Fibroblast of pulmonary artery (primary cell): ENCODE measurements around the gene RGR.

Source experiments
- DNase-seq: peaks from one replicate; pipeline ENCODE4 v3.0.0-alpha.2; 2010; ENCODE audit warnings: low read depth
- H3K4me3 ChIP-seq: replicated peaks from 2 replicates; pipeline ENCODE4 v1.5.1; 2011; ENCODE audit warnings: low read depth, mild to moderate bottlenecking, control low read depth, low read length, moderate library complexity
- TF ChIP-seq, protein P1 (sequence below): IDR thresholded peaks from 2 replicates; pipeline ENCODE4 v1.5.1; 2011; ENCODE audit warnings: mild to moderate bottlenecking, control low read depth, low read length, inconsistent platforms; ENCODE audit errors: missing control alignments

The RGR gene

DNA sequence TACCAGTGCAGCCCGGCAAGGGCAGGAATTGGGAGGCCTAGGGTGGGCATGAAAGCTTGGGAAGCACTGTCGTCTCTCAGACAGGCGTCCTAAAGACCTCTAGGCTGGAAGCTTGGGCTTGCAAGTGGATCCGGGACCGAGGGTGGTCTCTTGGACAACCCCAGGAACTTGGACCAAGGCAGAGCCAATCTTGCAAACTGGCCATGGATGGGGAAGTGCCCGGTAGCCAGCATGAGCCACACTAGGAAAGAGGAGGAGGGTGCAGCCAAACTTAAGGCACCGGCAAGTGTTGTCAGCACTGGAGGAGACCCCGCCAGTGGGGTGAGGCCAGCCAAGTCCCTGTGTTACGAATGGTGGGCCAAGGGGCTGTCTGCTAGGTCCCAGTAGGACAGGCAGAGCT is 28.0 kb upstream of the RGR start:
- TF ChIP-seq, protein P1, sequence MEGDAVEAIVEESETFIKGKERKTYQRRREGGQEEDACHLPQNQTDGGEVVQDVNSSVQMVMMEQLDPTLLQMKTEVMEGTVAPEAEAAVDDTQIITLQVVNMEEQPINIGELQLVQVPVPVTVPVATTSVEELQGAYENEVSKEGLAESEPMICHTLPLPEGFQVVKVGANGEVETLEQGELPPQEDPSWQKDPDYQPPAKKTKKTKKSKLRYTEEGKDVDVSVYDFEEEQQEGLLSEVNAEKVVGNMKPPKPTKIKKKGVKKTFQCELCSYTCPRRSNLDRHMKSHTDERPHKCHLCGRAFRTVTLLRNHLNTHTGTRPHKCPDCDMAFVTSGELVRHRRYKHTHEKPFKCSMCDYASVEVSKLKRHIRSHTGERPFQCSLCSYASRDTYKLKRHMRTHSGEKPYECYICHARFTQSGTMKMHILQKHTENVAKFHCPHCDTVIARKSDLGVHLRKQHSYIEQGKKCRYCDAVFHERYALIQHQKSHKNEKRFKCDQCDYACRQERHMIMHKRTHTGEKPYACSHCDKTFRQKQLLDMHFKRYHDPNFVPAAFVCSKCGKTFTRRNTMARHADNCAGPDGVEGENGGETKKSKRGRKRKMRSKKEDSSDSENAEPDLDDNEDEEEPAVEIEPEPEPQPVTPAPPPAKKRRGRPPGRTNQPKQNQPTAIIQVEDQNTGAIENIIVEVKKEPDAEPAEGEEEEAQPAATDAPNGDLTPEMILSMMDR, result no peak
- no peak overlapping the region for H3K4me3 ChIP-seq
- no peak for DNase-seq

DNA sequence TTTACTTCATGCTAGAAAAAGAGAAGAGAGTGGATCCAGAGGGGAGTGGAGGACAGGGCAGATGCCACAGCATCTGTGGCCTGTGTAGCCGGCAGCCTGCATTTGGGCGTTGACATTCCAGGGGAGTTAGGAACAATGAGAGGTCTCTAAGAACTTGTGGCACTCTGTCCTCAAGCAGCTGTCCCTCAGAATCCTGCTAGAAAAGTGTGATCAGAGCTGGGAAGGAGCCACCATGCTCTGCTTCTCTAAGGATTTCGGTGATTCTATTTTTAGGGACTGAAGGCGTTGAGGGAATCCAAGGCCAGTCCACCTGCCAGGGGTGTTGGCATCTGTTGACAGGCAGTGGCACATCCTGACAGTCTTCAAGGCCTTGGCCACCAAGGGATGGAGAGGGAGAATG is 27.1 kb upstream of the RGR start:
- TF ChIP-seq, protein P1, result no peak
- H3K4me3 ChIP-seq, result no peak overlapping the region
- no peak for DNase-seq

DNA sequence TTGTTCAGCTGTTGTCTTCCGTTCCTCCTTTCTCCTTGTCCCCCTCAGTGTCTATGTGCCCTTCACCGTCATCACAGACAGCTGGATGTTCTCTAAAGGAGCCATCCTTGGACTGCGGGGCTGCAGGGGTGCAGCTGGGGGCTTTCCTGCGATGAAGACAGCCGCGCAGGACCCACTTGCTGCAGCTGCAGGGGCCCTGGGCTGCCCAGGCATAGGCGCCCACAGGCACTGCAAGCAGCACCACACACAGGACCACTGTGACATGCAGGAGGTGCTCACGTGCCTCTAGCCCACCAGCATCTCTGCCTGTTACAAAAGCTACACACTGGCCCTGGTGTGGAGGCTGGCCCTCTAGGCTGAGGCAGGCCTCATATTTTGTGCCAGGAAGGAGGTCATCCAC is 22.9 kb upstream of the RGR start:
- no peak for DNase-seq
- TF ChIP-seq, protein P1, result no peak
- no peak overlapping the region for H3K4me3 ChIP-seq

DNA sequence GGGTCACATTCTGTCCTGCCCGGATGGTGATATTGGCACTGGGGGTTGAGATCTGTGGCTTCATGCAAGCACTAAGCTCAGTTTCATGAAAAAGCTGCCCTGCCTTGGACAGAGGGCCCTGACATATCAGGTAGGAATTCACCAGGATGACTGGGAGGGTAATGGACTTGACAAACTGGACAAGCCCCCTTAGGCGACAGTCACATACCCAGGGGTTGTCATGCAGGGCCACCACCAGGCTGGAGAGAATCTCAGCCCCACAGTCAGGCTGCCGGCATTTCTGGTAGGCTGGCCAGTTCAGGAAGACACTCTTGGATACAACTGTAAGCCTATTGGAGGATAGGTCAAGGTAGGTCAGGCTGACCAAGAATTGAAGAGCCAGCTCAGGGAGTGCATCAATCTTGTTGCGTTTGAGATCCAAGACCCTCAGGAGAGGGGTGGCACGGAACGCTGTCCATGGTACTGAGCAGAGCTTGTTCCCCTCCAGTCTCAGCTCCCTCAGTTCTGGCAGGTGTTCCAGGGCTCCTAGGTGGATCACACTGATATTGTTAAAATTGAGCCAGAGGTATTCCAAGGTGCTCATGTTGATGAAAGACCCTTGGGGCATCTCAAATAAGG is 20.3 kb upstream of the RGR start:
- H3K4me3 ChIP-seq, result no peak overlapping the region
- DNase-seq, result no peak
- TF ChIP-seq, protein P1, result no peak

DNA sequence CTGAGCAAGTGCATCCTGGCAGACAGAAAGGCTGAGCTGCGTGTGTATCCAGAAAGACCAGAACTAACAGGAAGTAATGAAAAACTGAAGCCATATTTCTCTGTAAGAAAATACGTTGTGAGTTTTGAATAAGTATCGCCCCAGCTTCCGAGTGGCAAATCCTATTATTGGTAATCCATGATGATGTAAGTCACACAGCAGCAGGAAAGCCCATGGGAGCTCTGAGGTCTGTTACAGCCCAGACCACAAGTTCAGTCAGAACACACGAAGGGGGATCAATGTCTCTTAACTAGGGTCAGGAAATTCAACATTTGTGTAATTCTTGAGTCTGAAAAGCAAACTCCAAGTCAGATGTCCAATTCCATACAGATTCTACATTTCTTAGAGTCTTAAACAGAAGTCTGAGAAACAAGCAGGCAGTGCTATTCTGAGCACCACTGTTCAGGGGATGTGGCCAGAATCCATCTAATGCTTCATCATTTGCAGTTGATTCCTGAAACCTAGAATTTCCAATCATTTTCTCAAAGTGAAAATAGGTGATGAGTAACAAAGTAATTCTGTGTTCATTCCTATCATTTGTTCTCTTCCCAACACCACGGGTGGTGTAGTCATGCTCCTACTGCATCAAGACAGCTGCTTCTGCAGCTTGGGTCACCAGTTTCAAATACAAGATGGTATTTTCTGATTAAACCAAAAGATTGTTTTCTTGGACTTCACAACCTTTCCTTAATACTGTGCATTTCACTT is 19.3 kb upstream of the RGR start, which contains the start of gene LRIT2:
Gene LRIT2 (minus strand): TSS at position 118 of the 747 bp plus-strand sequence. CDS start 24 bp downstream, at position 94.
- TF ChIP-seq, protein P1, result no peak
- H3K4me3 ChIP-seq, result no peak within 1 kb of the TSS
- DNase-seq, result no peak

DNA sequence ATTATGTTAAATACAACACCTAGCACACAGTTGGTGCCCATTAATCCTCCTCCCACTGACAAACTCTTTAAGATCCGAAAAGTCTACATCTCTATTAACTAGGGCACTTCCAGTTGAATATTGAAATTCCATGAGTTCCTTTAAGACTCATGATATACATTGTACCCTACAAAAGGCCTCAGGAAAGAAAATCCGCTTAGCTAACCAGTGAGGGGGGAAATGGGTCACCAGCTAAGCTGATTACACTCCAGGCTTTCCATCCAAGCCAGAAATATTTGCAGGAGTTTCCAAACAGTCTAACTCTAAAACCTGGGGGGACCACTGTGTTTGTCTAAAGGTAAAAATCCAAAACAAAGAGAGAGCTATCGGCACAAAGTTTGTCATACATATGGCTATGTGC is 18.2 kb upstream of the RGR start:
- TF ChIP-seq, protein P1, result no peak
- no peak for DNase-seq
- no peak overlapping the region for H3K4me3 ChIP-seq
